ENCODE measurements around the gene RAP2C. TPM values are rescaled to one million over a fixed set of nuclear protein-coding genes. Genes with fewer than 3 reads are reported as not detected.

RAP2C gene
- total RNA-seq, 4 donors from 2014 or later = 12.0 to 13.9 (median 13.3) TPM

DNA sequence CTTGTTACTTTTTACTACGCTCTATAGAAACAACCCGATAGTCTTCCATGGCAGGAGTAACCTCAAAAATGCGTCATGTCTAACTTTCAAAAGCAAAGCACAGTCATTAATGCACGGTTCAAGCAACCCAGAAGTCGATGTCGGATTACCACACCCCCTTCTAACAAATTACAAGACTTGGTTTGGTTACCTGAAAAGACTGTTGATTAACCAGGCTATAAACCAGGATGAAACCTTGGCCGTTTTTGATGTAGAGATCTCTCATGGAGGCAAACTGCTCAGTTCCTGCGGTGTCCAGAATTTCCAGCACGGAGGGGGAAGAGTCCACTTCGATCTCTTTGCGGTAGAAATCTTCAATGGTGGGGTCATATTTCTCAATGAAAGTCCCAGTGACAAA is 2.4 kb downstream of the RAP2C start:
- intact Hi-C loops (cut with DNase I) = loop anchor here (5.0 kb wide), 1 partner anchor 125 kb away; no protein-coding TSS in a partner anchor
- TF ChIP-seq, protein P1, sequence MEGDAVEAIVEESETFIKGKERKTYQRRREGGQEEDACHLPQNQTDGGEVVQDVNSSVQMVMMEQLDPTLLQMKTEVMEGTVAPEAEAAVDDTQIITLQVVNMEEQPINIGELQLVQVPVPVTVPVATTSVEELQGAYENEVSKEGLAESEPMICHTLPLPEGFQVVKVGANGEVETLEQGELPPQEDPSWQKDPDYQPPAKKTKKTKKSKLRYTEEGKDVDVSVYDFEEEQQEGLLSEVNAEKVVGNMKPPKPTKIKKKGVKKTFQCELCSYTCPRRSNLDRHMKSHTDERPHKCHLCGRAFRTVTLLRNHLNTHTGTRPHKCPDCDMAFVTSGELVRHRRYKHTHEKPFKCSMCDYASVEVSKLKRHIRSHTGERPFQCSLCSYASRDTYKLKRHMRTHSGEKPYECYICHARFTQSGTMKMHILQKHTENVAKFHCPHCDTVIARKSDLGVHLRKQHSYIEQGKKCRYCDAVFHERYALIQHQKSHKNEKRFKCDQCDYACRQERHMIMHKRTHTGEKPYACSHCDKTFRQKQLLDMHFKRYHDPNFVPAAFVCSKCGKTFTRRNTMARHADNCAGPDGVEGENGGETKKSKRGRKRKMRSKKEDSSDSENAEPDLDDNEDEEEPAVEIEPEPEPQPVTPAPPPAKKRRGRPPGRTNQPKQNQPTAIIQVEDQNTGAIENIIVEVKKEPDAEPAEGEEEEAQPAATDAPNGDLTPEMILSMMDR (IDR thresholded peaks at IDR 0.05) = no peak
- TF ChIP-seq POLR2A (IDR thresholded peaks at IDR 0.05; ENCODE audit: low read depth) (no peak), POLR2AphosphoS5 (IDR thresholded peaks at IDR 0.05) (no peak), EP300 (IDR thresholded peaks at IDR 0.05) (no peak)
- H3K9me3 ChIP-seq = no peaks in the 10 kb centered on the region
- H3K36me3 ChIP-seq = peaks cover 0 to 8% (median 0%) of the 10 kb centered on the region in 4 donors
- DNase-seq (ENCODE audit: extremely low spot score) = no peak
- peaks cover 6 to 43% (median 31%) of the 10 kb centered on the region in 4 donors for H3K4me1 ChIP-seq
- peak overlapping the region; percentile 93 to 97 (median 96) for H3K27ac ChIP-seq (replicated peaks in 1 of 4)
- 18% methylated on average over 11 of the region's 11 CpGs for WGBS
- no peaks in the 10 kb centered on the region for H3K27me3 ChIP-seq
- peak overlapping the region; percentile 71 to 78 (median 76) for H3K4me3 ChIP-seq

DNA sequence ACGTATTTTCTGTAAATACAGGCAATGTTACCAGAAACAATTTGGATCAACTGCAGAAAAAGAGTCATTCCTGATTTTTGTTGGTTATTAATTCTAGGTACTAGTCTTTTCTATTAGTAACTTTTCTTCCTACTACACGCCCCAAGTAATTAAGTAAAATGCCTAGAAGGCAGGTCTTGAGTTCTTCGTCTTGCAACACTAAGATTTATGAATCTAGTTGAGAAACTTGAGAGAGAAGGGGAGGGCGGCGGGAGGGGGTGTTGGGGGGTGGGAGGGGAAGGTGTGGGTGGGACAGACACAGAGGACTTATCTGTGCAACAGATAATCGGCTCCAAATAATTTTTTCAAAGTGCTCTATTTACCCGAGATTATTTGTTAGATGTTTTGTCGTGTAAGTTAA is 3.0 kb downstream of the RAP2C start:
- H3K9me3 ChIP-seq = no peaks in the 10 kb centered on the region
- H3K4me1 ChIP-seq = peaks cover 6 to 45% (median 31%) of the 10 kb centered on the region in 4 donors
- 25% methylated on average over 8 of the region's 8 CpGs for WGBS
- DNase-seq (ENCODE audit: extremely low spot score) = no peak
- H3K27ac ChIP-seq (replicated peaks in 1 of 4) = peak overlapping the region; percentile 93 to 97 (median 96)
- TF ChIP-seq EP300 (IDR thresholded peaks at IDR 0.05) (no peak), POLR2A (IDR thresholded peaks at IDR 0.05; ENCODE audit: low read depth) (no peak), POLR2AphosphoS5 (IDR thresholded peaks at IDR 0.05) (no peak)
- TF ChIP-seq, protein P1 (IDR thresholded peaks at IDR 0.05) = no peak
- peaks cover 0 to 8% (median 0%) of the 10 kb centered on the region in 4 donors for H3K36me3 ChIP-seq
- H3K27me3 ChIP-seq = no peaks in the 10 kb centered on the region
- peak overlapping the region; percentile 71 to 78 (median 76) for H3K4me3 ChIP-seq
- intact Hi-C loops (cut with DNase I) = loop anchor here (5.0 kb wide), 1 partner anchor 124 kb away; no protein-coding TSS in a partner anchor

GRCh38 chrX:132214518-132214917 is 4.7 kb downstream of the RAP2C start:
- intact Hi-C loops (cut with DNase I) = no loop called here
- DNase-seq (ENCODE audit: extremely low spot score) = no peak
- H3K36me3 ChIP-seq = peaks cover 0 to 8% (median 0%) of the 10 kb centered on the region in 4 donors
- 66% methylated on average over 2 of the region's 2 CpGs for WGBS
- TF ChIP-seq POLR2AphosphoS5 (IDR thresholded peaks at IDR 0.05) (no peak), EP300 (IDR thresholded peaks at IDR 0.05) (no peak), POLR2A (IDR thresholded peaks at IDR 0.05; ENCODE audit: low read depth) (no peak)
- TF ChIP-seq, protein P1 (IDR thresholded peaks at IDR 0.05) = no peak
- H3K9me3 ChIP-seq = no peaks in the 10 kb centered on the region
- H3K27ac ChIP-seq (replicated peaks in 1 of 4) = no peak overlapping the region
- peaks cover 6 to 42% (median 27%) of the 10 kb centered on the region in 4 donors for H3K4me1 ChIP-seq
- H3K4me3 ChIP-seq = no peak overlapping the region
- no peaks in the 10 kb centered on the region for H3K27me3 ChIP-seq

DNA sequence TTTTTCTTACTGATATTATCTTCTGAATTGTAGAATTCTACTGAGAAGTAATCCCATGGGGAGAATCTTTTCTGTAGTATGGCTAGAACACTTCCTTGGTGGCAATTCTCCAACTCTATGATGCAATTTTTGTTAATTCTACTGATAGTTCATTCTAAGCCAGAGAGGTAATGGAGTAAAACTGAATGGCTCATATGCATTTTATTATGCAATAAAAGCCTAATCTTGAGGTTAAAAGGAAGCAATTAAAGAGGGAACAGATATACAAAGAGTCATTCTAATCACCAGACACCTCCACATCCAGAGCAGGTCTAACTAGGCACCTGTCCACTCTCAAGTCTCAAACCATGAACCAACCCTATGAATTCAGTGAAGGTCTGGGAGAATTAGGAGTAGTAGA is 9.7 kb downstream of the RAP2C start:
- Histone ChIP-seq H3K9me3 (no peaks in the 10 kb centered on the region), H3K4me1 (peaks cover 3 to 40% (median 26%) of the 10 kb centered on the region in 4 donors), H3K36me3 (peaks cover 0 to 8% (median 0%) of the 10 kb centered on the region in 4 donors), H3K27ac (replicated peaks in 1 of 4) (no peak overlapping the region), H3K4me3 (no peak overlapping the region), H3K27me3 (no peaks in the 10 kb centered on the region)
- TF ChIP-seq POLR2A (IDR thresholded peaks at IDR 0.05; ENCODE audit: low read depth) (no peak), EP300 (IDR thresholded peaks at IDR 0.05) (no peak), POLR2AphosphoS5 (IDR thresholded peaks at IDR 0.05) (no peak)
- TF ChIP-seq, protein P1 (IDR thresholded peaks at IDR 0.05) = no peak
- intact Hi-C loops (cut with DNase I) = no loop called here
- DNase-seq (ENCODE audit: extremely low spot score) = no peak

DNA sequence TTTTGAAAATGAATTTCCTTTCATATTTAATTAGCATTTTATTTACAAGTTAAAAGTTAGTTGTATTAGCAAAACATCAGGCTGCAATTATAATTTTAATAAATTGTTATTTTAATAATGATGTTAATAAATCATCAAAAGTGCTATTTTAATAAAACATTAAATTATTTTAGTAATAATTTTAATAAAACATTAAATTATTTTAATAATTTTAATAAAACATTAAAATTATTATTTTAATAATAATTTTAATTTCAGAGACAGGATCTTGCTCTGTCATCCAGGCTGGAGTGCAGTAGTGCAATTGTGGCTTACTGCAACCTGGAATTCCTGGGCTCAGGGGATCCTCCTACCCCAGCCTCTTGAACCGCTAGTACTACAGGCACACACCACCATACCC is 10.8 kb downstream of the RAP2C start:
- Histone ChIP-seq H3K4me3 (no peak overlapping the region), H3K36me3 (peaks cover 0 to 3% (median 0%) of the 10 kb centered on the region in 4 donors), H3K27ac (replicated peaks in 1 of 4) (no peak overlapping the region), H3K4me1 (peaks cover 3 to 35% (median 18%) of the 10 kb centered on the region in 4 donors), H3K9me3 (no peaks in the 10 kb centered on the region), H3K27me3 (no peaks in the 10 kb centered on the region)
- no peak for DNase-seq (ENCODE audit: extremely low spot score)
- intact Hi-C loops (cut with DNase I) = no loop called here
- TF ChIP-seq POLR2A (IDR thresholded peaks at IDR 0.05; ENCODE audit: low read depth) = no peak
- TF ChIP-seq, protein P1 (IDR thresholded peaks at IDR 0.05) = no peak
- TF ChIP-seq POLR2AphosphoS5 (IDR thresholded peaks at IDR 0.05) = no peak
- no peak for TF ChIP-seq EP300 (IDR thresholded peaks at IDR 0.05)
- 100% methylated on average over 1 of the region's 1 CpG for WGBS
